K562 (cell line): ENCODE data around the gene CDIPT. TPM values are rescaled to one million over a fixed set of nuclear protein-coding genes. Genes with fewer than 3 reads are reported as not detected.

ENCODE experiments used
- CBFA2T2 ChIP-seq: fragments of 450-650 bp; conservative IDR thresholded peaks from 2 replicates; pipeline ENCODE4 v1.6.1; 2017; ENCODE audit warnings: mild to moderate bottlenecking
- DEAF1 ChIP-seq: fragments of 450-650 bp; formaldehyde crosslinking; IDR thresholded peaks from 2 replicates; pipeline ENCODE4 v1.4.0; 2020; ENCODE audit warnings: mild to moderate bottlenecking, moderate library complexity
- EP400 ChIP-seq: fragments of 450-650 bp; IDR thresholded peaks from 2 replicates; pipeline ENCODE4 v1.6.1; 2017; ENCODE audit warnings: antibody characterized with exemption, mild to moderate bottlenecking, moderate library complexity
- ESRRA ChIP-seq: fragments of 450-650 bp; IDR thresholded peaks from 2 replicates; pipeline ENCODE4 v1.6.1; 2014; ENCODE audit warnings: low read depth, mild to moderate bottlenecking, moderate library complexity, borderline replicate concordance
- FOXA3 ChIP-seq, 2 experiments: fragments of 450-650 bp in 1 of 2; sonication (generic) in 1 of 2; formaldehyde crosslinking; IDR thresholded peaks in 1 of 2; conservative IDR thresholded peaks in 1 of 2; 2 replicates each; pipeline versions ENCODE4 v1.4.0 to v1.8.0; 2020 to 2022; ENCODE audit warnings: mild to moderate bottlenecking in 2 of 2, missing genetic modification reagents in 1 of 2
- JUND ChIP-seq, 2 experiments: IDR thresholded peaks; 2 replicates in 1 of 2; 3 replicates in 1 of 2; pipeline ENCODE4 v1.6.1; 2011; ENCODE audit warnings: borderline replicate concordance in 2 of 2, low read depth in 2 of 2, low read length in 2 of 2, improper control_type of control experiment in 1 of 2, missing biosample characterization in 1 of 2, missing genetic modification characterization in 1 of 2, missing genetic modification reagents in 1 of 2
- KAT8 ChIP-seq: fragments of 450-650 bp; IDR thresholded peaks from 2 replicates; pipeline ENCODE4 v1.6.1; 2016; ENCODE audit warnings: low read depth, mild to moderate bottlenecking
- MBD1 ChIP-seq: fragments of 250-450 bp; sonication (Bioruptor Pico); IDR thresholded peaks from 2 replicates; pipeline ENCODE4 v1.8.0; 2022; ENCODE audit warnings: inconsistent platforms
- SMAD4 ChIP-seq: fragments of 250-450 bp; sonication (Bioruptor Pico); conservative IDR thresholded peaks from 2 replicates; pipeline ENCODE4 v1.8.0; 2021; ENCODE audit warnings: inconsistent platforms, mild to moderate bottlenecking, moderate library complexity
- SRSF1 ChIP-seq: fragments of 200-400 bp; formaldehyde crosslinking; IDR thresholded peaks from 2 replicates; pipeline ENCODE4 v1.6.1; 2017; ENCODE audit warnings: mild to moderate bottlenecking, low read depth, low read length, moderate library complexity
- ZNF124 ChIP-seq: sonication (generic); formaldehyde crosslinking; IDR thresholded peaks from 2 replicates; pipeline ENCODE4 v1.8.1; 2022; ENCODE audit warnings: missing genetic modification reagents
- polyA plus RNA-seq, 8 experiments: library from polyadenylated mRNA; depleted of rRNA in 4 of 8; stranded (reverse) in 5 of 8; unstranded in 3 of 8; fragments of >200 nt; fragmentation: Nextera tagmentation in 2 of 8; fragmentation: Illumina TruSeq in 1 of 8; extraction: Ambion mirVana in 2 of 8; extraction: Trizol in 1 of 8; gene quantifications; 2 replicates each; pipeline versions ENCODE4 v1.2.1 to v1.2.3, GENCODE V29; 2011 to 2014; ENCODE audit warnings: inconsistent platforms in 1 of 8, missing spikeins in 1 of 8
- total RNA-seq, 7 experiments: library from RNA; depleted of rRNA in 6 of 7; stranded (reverse); fragments of >200 nt in 6 of 7; fragmentation: Illumina TruSeq in 2 of 7; extraction: Trizol in 2 of 7; gene quantifications; 2 replicates each; pipeline versions ENCODE4 v1.2.1 to v1.2.3, GENCODE V29; 2011 to 2021; ENCODE audit warnings: low replicate concordance in 1 of 7

CDIPT gene
- total and polyA plus RNA-seq, 9 of the 15 experiments (the other 6 are each of a cell fraction or from before 2014, with no cell fraction given): 1.3 to 37.0 (median 23.0) TPM

DNA sequence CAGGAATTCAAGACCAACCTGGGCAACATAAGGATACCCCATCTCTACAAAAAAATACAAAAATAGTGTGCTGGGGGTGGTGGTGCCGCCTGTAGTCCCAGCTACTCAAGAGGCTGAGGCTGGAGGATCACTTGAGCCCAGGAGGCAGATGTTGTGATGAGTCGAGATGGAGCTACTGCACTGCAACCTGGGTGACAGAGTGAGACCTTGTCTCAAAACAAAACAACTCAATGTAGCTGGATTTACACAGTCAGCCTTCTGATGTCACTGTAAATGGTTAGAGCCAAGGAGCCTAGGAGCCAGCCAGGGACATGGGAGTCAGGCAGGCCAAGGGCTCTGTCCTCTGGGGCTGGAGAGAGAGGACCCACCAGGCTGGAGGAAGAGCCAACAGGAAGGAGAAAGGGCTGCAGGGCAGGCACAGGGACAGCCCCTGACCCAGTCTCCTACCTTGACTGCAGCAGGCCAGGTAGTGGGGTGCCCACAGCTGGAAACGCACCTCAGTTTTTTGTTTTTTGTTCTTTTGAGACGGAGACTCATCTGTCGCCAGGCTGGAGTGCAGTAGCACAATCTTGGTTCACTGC, 8.4 kb downstream of the CDIPT start (continued):
- TF ChIP-seq CBFA2T2 (no peak), SRSF1 (no peak), ESRRA (no peak), MBD1 (CRISPR knock-in tag) (no peak), JUND (IDR thresholded peaks at IDR 0.05; ENCODE audit: borderline replicate concordance, low read depth, low read length) (no peak), JUND (tag; IDR thresholded peaks at IDR 0.05; ENCODE audit: borderline replicate concordance, low read depth, low read length) (no peak), SMAD4 (CRISPR knock-in tag) (no peak), KAT8 (no peak), EP400 (no peak), ZNF124 (CRISPR knock-in tag) (no peak), DEAF1 (CRISPR knock-in tag) (no peak), FOXA3 (CRISPR knock-in tag; conservative IDR thresholded peaks at IDR 0.05 in 1 of 2, IDR thresholded peaks at IDR 0.05 in 1 of 2) (no peak)
